ENCODE data around the gene RAD51B.

RAD51B gene

DNA sequence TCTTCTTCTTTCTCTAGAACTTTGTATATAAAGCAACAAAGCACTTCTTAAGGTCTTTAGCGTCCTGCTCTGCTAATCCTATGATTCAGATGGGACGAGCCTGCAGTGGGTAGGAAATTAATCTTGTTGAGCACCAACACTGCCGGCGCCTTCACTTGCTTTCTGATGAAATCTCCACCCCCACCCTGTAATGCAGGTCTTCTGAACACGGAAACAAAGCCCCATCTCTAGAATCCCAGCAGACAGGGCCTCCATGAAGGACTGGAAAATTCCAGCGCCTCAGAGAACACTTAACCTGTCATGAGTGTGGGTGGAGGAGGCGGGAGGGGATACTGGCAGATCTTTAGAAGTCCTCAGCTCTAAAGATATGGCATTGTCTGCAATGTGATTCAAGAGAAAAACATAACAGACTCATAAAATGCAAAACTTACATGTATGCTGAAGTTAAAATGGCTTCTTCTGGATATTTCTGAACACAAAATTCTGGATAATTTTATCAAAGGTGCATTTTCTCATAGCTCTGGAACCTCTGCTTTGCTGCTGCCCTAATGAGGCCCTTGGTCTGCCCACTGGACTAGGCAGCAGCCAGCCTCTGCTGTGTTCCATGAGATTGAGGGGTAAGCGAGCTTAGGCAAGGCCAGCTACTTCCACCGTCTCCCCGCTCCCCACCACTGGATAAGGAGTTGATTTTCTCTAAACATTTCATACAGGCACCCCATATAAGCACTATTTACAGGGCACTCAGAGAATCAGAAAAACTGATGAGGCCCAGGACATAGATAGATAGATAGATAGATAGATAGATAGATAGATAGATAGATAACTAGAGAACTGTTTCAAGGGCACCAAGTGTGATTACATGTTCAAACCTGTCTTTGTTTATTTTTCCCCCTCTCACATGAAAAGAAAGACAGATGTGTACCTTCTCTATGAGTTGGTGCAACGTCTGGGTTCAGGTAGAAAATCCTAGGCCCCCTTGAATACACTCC lies 930.2 kb downstream of the RAD51B start:
- Histone ChIP-seq H3K18ac (ENCODE audit: low read length) (no peak overlapping the region), H2BK15ac (replicated peaks; ENCODE audit: low read depth) (no peak overlapping the region), H3K4ac (ENCODE audit: low read depth, low read length) (no peak overlapping the region), H3K27me3 (ENCODE audit: insufficient read depth, low read length, poor library complexity) (no peaks in the 10 kb centered on the region), H4K8ac (ENCODE audit: low read depth, low read length) (no peak overlapping the region), H3K36me3 (ENCODE audit: control insufficient read depth, insufficient read depth, low read length) (no peaks in the 10 kb centered on the region), H3K4me1 (ENCODE audit: control insufficient read depth, low read depth, low read length) (no peaks in the 10 kb centered on the region), H3K56ac (ENCODE audit: low read length) (no peak overlapping the region), H3K79me2 (ENCODE audit: control insufficient read depth, insufficient read depth, low read length) (no peaks in the 10 kb centered on the region), H2BK5ac (ENCODE audit: low read length) (no peak overlapping the region), H3K9ac (ENCODE audit: low read length) (no peak overlapping the region), H2AK5ac (ENCODE audit: low read length) (no peak overlapping the region), H4K5ac (ENCODE audit: low read length) (no peak overlapping the region), H3K23ac (ENCODE audit: low read length) (no peak overlapping the region), H3K79me1 (ENCODE audit: low read length) (no peaks in the 10 kb centered on the region), H3K4me3 (ENCODE audit: low read length) (no peak overlapping the region), H3K4me2 (ENCODE audit: low read length) (no peak overlapping the region), H2BK120ac (ENCODE audit: low read depth, low read length) (no peak overlapping the region), H3K27ac (ENCODE audit: low read depth, low read length) (no peak overlapping the region)
- DNase-seq: peak; percentile 24
- WGBS (ENCODE audit: extremely low coverage, insufficient coverage, low lambda C conversion rate): no CpG with 5 or more reads among the region's 11 CpGs

GRCh38 chr14:68752271-68753006 lies 932.9 kb downstream of the RAD51B start:
- Histone ChIP-seq H3K23ac (ENCODE audit: low read length) (no peak overlapping the region), H3K4me2 (ENCODE audit: low read length) (no peak overlapping the region), H3K27ac (ENCODE audit: low read depth, low read length) (no peak overlapping the region), H3K79me1 (ENCODE audit: low read length) (no peaks in the 10 kb centered on the region), H3K27me3 (ENCODE audit: insufficient read depth, low read length, poor library complexity) (no peaks in the 10 kb centered on the region), H2BK120ac (ENCODE audit: low read depth, low read length) (no peak overlapping the region), H3K79me2 (ENCODE audit: control insufficient read depth, insufficient read depth, low read length) (no peaks in the 10 kb centered on the region), H3K4ac (ENCODE audit: low read depth, low read length) (no peak overlapping the region), H3K4me1 (ENCODE audit: control insufficient read depth, low read depth, low read length) (no peaks in the 10 kb centered on the region), H4K8ac (ENCODE audit: low read depth, low read length) (no peak overlapping the region), H2BK5ac (ENCODE audit: low read length) (no peak overlapping the region), H3K36me3 (ENCODE audit: control insufficient read depth, insufficient read depth, low read length) (no peaks in the 10 kb centered on the region), H4K5ac (ENCODE audit: low read length) (no peak overlapping the region), H2AK5ac (ENCODE audit: low read length) (no peak overlapping the region), H3K9ac (ENCODE audit: low read length) (no peak overlapping the region), H3K4me3 (ENCODE audit: low read length) (no peak overlapping the region), H2BK15ac (replicated peaks; ENCODE audit: low read depth) (no peak overlapping the region), H3K18ac (ENCODE audit: low read length) (no peak overlapping the region), H3K56ac (ENCODE audit: low read length) (no peak overlapping the region)
- no CpG with 5 or more reads among the region's 6 CpGs for WGBS (ENCODE audit: extremely low coverage, insufficient coverage, low lambda C conversion rate)
- DNase-seq: no peak

- H3K4me3 ChIP-seq (ENCODE audit: low read length): no peak overlapping the region
- DNase-seq: no peak
- no peak overlapping the region for H2BK5ac ChIP-seq (ENCODE audit: low read length)
- H3K27ac ChIP-seq (ENCODE audit: low read depth, low read length): no peak overlapping the region
- H3K79me1 ChIP-seq (ENCODE audit: low read length): no peaks in the 10 kb centered on the region
- no peak overlapping the region for H3K9ac ChIP-seq (ENCODE audit: low read length)
- no peaks in the 10 kb centered on the region for H3K27me3 ChIP-seq (ENCODE audit: insufficient read depth, low read length, poor library complexity)
- H3K4me1 ChIP-seq (ENCODE audit: control insufficient read depth, low read depth, low read length): no peaks in the 10 kb centered on the region
- H3K23ac ChIP-seq (ENCODE audit: low read length): no peak overlapping the region
- no peak overlapping the region for H3K18ac ChIP-seq (ENCODE audit: low read length)
- H3K56ac ChIP-seq (ENCODE audit: low read length): no peak overlapping the region
- H2AK5ac ChIP-seq (ENCODE audit: low read length): no peak overlapping the region
- H3K79me2 ChIP-seq (ENCODE audit: control insufficient read depth, insufficient read depth, low read length): no peaks in the 10 kb centered on the region
- no peaks in the 10 kb centered on the region for H3K36me3 ChIP-seq (ENCODE audit: control insufficient read depth, insufficient read depth, low read length)
- no peak overlapping the region for H4K5ac ChIP-seq (ENCODE audit: low read length)
- no peak overlapping the region for H3K4ac ChIP-seq (ENCODE audit: low read depth, low read length)
- H2BK15ac ChIP-seq (replicated peaks; ENCODE audit: low read depth): no peak overlapping the region
- no peak overlapping the region for H2BK120ac ChIP-seq (ENCODE audit: low read depth, low read length)
- WGBS (ENCODE audit: extremely low coverage, insufficient coverage, low lambda C conversion rate): no CpG with 5 or more reads among the region's 4 CpGs
- H4K8ac ChIP-seq (ENCODE audit: low read depth, low read length): no peak overlapping the region
- H3K4me2 ChIP-seq (ENCODE audit: low read length): no peak overlapping the region
These were observed 934.1 kb downstream of the RAD51B start for GRCh38 chr14:68753690-68754089.

DNA sequence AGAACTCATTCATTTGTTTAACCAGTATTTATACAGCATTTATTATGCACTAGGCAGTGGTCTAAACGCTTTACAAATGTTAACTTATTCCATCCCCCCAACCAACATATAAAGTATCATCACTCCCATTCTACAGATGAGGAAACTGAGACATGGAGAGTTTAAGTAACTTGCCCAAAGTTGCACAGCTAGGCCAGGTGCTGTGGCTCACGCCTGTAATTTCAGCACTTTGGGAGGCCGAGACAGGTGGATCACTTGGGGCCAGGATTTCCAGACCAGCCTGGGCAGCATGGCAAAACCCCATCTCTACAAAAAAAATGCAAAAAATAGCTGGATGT lies 935.4 kb downstream of the RAD51B start:
- Histone ChIP-seq H3K79me2 (ENCODE audit: control insufficient read depth, insufficient read depth, low read length) (no peaks in the 10 kb centered on the region), H3K27ac (ENCODE audit: low read depth, low read length) (no peak overlapping the region)
- no CpG with 5 or more reads among the region's 3 CpGs for WGBS (ENCODE audit: extremely low coverage, insufficient coverage, low lambda C conversion rate)

GRCh38 chr14:68756000-68756481 lies 936.5 kb downstream of the RAD51B start:
- Histone ChIP-seq H2BK5ac (ENCODE audit: low read length) (no peak overlapping the region), H3K4me3 (ENCODE audit: low read length) (no peak overlapping the region), H3K4ac (ENCODE audit: low read depth, low read length) (no peak overlapping the region), H2BK15ac (replicated peaks; ENCODE audit: low read depth) (no peak overlapping the region), H3K4me1 (ENCODE audit: control insufficient read depth, low read depth, low read length) (peaks cover 2% of the 10 kb centered on the region), H3K23ac (ENCODE audit: low read length) (no peak overlapping the region), H4K8ac (ENCODE audit: low read depth, low read length) (no peak overlapping the region), H3K56ac (ENCODE audit: low read length) (no peak overlapping the region), H3K79me1 (ENCODE audit: low read length) (no peaks in the 10 kb centered on the region), H3K4me2 (ENCODE audit: low read length) (no peak overlapping the region), H3K79me2 (ENCODE audit: control insufficient read depth, insufficient read depth, low read length) (no peaks in the 10 kb centered on the region), H3K27ac (ENCODE audit: low read depth, low read length) (no peak overlapping the region), H3K36me3 (ENCODE audit: control insufficient read depth, insufficient read depth, low read length) (no peaks in the 10 kb centered on the region), H3K27me3 (ENCODE audit: insufficient read depth, low read length, poor library complexity) (no peaks in the 10 kb centered on the region), H2BK120ac (ENCODE audit: low read depth, low read length) (no peak overlapping the region), H2AK5ac (ENCODE audit: low read length) (no peak overlapping the region), H3K9ac (ENCODE audit: low read length) (no peak overlapping the region), H4K5ac (ENCODE audit: low read length) (no peak overlapping the region), H3K18ac (ENCODE audit: low read length) (no peak overlapping the region)
- DNase-seq: no peak
- WGBS (ENCODE audit: extremely low coverage, insufficient coverage, low lambda C conversion rate): no CpG with 5 or more reads among the region's 7 CpGs

More for the DNA sequence above, 935.4 kb downstream of the RAD51B start:
- Histone ChIP-seq H2BK5ac (ENCODE audit: low read length) (no peak overlapping the region), H3K4me3 (ENCODE audit: low read length) (no peak overlapping the region), H4K8ac (ENCODE audit: low read depth, low read length) (no peak overlapping the region), H2AK5ac (ENCODE audit: low read length) (no peak overlapping the region), H4K5ac (ENCODE audit: low read length) (no peak overlapping the region), H3K9ac (ENCODE audit: low read length) (no peak overlapping the region), H3K4ac (ENCODE audit: low read depth, low read length) (no peak overlapping the region), H3K23ac (ENCODE audit: low read length) (no peak overlapping the region), H3K4me2 (ENCODE audit: low read length) (no peak overlapping the region), H3K27me3 (ENCODE audit: insufficient read depth, low read length, poor library complexity) (no peaks in the 10 kb centered on the region), H3K79me1 (ENCODE audit: low read length) (no peaks in the 10 kb centered on the region), H3K4me1 (ENCODE audit: control insufficient read depth, low read depth, low read length) (peaks cover 2% of the 10 kb centered on the region), H2BK15ac (replicated peaks; ENCODE audit: low read depth) (no peak overlapping the region), H3K56ac (ENCODE audit: low read length) (no peak overlapping the region), H3K18ac (ENCODE audit: low read length) (no peak overlapping the region), H3K36me3 (ENCODE audit: control insufficient read depth, insufficient read depth, low read length) (no peaks in the 10 kb centered on the region), H2BK120ac (ENCODE audit: low read depth, low read length) (no peak overlapping the region)
- DNase-seq: no peak
